NCI-H82 treated with DMSO at 0.1 percent for 48 hours (cell line): ENCODE data around the gene CNIH1.
"Not testable (repeated sequence)": the region's sequence is repeated elsewhere in the genome, so short reads cannot be mapped to it uniquely, and the experiment has no call there.

Experiments used
- DNase-seq: peaks from one replicate; lab custom pipeline; 2025; ENCODE audit not compliant: unreplicated experiment; lab: John Stamatoyannopoulos, UW

The CNIH1 gene

DNA sequence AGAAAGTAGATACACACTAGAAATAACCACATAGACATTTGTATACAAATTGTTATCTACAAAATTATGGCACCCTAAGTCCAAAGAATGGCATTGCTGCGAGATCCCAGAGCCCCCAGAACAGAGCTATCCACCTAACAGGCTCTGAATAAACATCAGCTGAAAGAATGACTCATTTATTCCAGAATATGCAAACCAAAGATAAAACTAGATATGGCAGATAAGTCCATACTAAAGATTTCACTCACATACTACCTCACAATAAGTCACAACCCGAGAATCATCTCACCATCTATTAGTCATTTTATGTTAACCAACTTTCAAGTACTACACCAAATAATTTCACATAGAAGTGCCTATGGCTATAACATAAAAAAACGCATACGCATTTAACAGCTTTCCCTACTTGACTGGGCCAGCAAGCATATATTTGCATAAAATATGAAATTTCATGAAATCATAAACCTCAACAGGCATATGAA is 5.6 kb downstream of the CNIH1 start:
- no peak for DNase-seq

GRCh38 chr14:54428527-54428926 is 12.6 kb downstream of the CNIH1 start:
- DNase-seq: no peak

DNA sequence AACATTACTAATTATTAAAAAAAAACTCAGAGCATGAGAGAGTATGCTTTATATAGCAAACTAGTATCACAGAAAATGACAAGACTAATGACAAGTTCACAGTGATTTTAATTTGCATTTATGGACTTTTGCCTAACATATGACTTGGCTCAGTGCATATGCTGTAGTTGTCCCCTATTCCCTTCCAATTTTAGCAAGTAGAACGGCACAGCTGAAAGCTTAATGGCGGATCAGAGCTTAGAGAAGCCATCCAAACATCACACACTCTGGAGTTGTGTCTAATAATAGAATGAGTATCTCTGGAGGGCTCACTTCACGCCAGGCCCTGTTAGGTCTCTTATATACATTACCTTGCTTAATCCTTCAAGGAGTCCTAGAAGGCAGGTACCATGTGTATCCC is 13.3 kb downstream of the CNIH1 start:
- no peak for DNase-seq

DNA sequence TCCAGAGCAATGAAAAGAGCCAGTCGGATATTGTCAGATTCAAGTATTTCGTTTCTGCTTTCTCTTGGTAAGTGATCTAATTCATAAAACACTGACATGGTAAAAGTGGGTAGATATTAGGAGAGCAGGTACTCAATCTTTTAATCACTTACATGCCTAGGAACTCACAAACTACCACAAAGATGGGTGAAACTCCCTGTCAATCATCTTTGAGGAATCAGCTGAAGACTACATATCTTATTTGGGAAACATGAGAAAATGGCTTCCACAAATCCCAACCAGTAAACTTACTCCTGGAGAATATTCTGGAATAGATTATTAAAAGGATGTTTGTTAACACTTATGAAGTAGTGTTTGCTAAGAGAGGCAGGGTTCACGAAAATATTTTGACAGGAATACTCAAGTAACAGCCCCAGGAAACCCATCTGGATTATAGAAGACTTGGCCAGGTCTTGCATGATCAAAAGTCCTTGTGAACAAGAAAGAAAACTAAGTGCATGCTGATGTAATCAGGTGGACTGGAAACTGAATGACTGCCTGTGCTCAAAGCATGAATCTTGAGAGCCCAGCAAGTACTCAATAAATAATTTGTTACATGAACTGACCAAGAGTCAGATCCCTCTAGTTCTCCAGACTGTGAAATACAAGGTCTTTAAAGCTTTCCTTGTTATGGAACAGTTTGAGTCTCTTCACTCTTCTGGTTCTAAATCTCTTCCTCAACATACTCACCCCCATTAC is 15.5 kb downstream of the CNIH1 start:
- no peak for DNase-seq

DNA sequence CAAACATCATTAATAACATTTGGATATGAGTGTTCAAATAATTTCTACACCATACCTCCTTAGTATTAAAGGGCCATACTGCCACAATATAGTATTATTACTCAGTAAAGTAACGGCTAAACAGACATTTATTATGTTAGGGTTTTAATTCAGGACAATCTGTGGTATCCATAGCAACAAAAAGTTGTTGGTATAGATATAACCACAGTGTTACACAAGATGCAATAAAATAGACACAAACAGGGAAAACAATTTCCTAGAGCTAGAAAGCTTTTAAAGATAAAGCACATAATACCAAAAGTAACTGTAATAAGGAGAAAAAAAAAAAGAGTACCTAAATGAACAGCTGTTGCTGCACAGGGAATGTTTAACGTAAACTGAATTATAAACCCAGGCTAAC is 16.1 kb downstream of the CNIH1 start:
- no peak for DNase-seq

GRCh38 chr14:54424479-54424901 is 16.7 kb downstream of the CNIH1 start:
- no peak for DNase-seq

DNA sequence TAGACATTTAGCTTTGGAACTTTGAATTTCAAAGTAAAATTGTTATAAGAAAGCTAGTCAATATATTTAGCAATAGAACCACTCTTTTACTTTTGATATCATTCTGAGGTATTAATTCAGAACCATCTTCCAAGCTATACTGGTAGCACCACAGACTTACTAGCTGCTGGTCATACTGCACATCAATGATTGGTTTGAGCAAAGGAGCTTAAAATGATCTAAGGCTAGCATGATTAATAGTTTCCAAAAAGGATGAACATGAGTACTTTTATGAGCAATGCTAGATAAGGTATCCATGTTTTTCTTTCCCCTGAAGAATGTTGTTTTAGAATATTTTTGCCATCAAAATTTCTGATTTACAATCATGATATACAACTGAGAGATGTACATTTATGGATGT is 17.2 kb downstream of the CNIH1 start:
- DNase-seq: no peak

GRCh38 chr14:54420478-54421142 is 20.6 kb downstream of the CNIH1 start:
- no peak for DNase-seq

GRCh38 chr14:54411371-54411770 is 29.8 kb downstream of the CNIH1 start:
- DNase-seq: no peak

DNA sequence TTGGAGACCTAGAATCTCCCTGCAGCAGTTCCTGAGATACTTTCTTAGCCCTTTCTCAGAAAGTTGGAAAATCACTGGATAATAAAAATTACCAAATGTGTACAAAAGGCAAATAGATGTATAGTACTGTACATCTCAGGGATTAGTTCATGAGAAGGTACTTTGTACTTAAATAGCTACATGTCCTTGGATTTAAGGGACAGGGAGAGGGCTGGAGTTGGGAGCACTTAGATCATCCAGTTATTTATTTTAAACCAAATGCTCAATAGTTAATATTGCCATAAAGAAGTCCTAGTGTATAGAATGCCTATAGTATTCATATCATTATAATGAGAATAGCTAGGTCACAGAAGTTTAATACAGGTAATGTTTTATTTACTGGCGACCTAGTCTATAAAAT is 31.0 kb downstream of the CNIH1 start:
- DNase-seq: no peak

DNA sequence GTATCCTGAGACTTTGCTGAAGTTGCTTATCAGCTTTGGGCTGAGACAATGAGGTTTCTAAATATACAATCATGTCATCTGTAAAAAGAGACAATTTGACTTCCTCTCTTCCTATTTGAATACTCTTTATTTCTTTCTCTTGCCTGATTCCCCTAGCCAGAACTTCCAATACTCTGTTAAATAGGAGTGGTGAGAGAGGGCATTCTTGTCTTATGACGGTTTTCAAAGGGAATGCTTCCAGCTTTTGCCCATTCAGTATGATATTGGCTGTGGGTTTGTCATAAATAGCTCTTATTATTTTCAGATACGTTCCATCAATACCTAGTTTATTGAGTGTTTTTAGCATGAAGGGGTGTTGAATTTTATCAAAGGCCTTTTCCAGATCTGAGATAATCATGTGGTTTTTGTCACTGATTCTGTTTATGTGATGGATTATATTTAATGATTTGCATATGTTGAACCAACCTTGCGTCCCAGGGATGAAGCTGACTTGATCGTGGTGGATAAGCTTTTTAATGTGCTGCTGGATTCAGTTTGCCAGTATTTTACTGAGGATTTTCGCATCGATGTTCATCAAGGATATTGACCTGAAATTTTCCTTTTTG is 37.7 kb downstream of the CNIH1 start:
- not testable (repeated sequence) for DNase-seq

DNA sequence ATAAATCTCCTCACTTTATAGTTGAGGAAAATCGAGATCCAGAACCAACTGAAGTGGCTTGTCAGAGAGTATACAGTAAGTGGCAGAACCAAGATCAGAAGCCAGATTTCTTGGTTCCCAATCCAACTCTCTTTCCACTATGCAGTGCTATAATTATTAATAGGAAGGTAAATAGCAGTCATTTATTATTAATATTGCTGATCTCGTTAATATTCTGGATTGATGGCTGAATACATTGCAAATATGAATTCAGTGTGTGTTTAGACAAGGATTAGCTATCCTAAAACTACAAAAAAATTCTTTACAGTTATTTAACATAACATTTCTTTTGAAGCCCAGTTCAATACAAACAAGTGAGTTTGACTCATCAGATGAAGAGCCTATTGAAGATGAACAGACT is 41.6 kb downstream of the CNIH1 start:
- no peak for DNase-seq

DNA sequence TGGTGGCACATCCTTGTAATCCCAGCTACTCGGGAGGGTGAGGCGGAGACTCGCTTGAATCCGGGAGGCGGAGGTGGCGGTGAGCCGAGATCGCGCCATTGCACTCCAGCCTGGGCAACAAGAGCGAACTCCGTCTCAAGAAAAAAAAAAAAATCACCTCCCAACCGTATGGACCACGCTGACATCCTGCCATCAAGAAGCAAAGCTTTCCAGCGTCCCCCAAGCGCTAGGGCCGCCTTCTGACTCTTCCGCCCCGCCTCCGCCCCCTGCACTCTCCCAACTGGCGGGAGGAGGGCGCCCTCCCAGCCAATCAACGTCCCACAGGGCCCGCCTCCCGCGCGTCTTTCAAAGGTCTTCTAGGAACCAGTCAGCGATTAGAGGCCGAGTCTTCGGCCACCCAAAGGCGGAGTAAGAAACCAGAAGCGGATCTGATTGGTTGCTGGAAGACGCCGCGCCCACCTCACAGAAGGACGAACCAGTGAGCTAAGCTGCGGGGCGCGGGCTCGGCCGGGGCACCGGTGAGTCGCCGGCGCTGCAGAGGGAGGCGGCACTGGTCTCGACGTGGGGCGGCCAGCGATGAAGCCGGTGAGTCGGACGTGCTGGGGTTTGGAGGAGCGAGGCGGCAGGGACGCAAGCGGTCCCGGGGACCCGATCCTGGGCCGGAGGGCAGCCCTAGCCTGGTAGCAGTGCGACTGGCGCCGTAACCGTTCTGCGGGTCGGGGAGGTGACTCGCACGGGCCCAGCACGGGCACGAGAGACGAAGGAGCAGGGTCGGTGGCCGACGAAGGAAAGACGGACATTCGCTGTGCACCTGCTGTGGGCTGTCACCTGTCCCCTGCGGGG is 44.5 kb downstream of the CNIH1 start, which contains the start of gene CDKN3:
TSS of gene CDKN3 (plus strand) at position 515 of the 843 bp plus-strand sequence. CDS start at position 577, 62 bp downstream.
- peak; percentile 95 for DNase-seq

DNA sequence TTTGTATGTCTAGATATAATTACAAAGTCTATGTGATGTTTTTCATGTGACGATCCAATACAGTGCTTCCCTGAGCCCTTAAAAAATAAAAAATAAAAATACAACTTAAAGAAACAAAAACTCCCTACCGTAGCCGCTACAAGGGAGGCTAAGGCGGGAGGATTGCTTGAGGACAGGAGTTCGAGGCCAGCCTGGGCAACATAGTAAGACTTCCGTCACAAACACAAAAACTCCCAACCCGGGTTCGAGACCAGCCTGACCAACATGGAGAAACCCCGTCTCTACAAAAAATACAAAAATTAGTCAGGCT is 45.0 kb downstream of the CNIH1 start:
- no peak for DNase-seq

- DNase-seq: no peak
Observed at GRCh38 chr14:54395716-54396115, 45.5 kb downstream of the CNIH1 start.

- no peak for DNase-seq
Observed at GRCh38 chr14:54395284-54395683, 45.9 kb downstream of the CNIH1 start.

DNA sequence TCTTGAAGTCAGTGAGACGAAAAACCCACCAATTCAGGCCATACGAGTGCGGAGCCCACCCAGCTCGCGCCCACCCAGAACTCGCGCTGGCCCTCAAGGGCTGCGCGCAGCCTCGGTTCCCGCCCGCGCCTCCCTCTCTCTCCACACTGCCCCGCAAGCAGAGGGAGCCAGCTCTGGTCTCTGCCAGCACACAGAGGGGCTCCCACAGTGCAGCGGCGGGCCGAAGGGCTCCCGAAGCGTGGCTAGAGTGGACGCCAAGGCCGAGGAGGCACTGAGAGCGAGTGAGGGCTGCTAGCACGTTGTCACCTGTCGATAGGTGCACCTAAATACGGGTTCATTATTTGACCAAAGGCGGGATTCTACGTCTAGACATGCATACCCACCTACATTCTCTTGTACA is 46.6 kb downstream of the CNIH1 start:
- DNase-seq: no peak

DNA sequence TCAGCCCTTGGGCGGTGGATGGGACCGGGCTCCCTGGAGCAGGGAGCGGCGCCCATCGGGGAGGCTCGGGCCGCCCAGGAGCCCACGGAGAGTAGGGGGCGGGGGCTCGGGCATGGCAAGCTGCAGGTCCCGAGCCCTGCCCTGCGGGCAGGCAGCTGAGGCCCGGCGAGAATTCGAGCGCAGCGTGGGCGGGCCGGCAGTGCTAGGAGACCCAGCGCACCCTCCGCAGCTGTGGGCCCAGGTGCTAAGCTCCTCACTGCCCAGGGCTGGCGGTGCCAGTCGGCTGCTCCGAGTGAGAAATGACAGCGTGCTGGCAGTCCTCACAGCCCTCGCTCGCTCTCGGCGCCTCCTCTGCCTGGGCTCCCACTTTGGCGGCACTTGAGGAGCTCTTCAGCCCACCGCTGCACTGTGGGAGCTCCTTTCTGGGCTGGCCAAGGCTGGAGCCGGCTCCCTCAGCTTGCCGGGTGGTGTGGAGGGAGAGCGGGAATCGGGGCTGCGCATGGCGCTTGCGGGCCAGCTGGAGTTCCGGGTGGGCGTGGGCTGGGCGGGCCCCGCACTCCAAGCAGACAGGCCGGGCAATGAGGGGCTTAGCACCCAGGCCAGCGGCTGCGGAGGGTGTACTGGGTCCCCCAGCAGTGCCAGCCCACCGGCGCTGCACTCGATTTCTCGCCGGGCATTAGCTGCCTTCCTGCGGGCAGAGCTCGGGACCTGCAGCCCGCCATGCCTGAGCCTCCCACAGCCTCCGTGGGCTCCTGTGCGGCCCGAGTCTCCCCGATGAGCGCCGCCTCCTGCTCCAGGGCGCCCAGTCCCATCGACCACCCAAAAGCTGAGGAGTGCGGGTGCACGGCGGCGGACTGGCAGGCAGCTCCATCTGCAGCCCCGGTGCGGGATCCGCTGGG is 47.9 kb downstream of the CNIH1 start:
- not testable (repeated sequence) for DNase-seq

DNA sequence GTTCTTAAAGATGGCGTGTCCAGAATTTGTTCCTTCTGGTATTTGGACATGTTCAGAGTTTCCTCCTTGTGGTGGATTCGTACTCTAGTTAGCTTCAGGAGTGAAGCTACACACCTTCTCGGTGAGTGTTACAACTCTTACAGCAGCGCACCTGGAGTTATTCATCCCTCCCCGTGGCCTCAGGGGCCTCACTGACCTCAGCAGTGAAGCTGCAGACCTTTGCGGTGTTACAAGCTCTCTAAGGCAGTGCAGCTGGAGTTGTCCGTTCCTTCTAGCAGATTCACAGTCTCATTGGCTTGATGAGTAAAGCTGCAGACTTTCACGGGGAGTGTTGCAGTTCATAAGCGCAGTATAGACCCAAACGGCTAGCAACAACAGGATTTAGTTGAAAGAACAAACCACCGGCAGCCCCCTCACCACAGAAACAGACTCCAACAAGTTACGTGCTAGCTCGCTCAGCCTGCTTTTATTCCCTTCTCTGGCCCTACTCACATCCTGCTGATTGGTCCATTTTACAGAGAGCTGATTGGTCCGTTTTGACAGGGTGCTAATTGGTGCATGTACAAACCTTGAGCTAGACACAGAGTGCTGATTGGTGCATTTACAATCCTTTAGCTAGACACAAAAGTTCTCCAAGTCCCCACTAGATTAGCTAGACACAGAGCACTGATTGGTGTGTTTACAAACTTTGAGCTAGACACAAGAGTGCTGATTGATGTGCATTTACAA is 48.9 kb downstream of the CNIH1 start:
- DNase-seq: no peak

- DNase-seq: no peak
Observed at GRCh38 chr14:54387328-54387727, 53.8 kb downstream of the CNIH1 start.
